Measurements from ENCODE around the gene VOPP1.
"Not testable (repeated sequence)": the region's sequence is repeated elsewhere in the genome, so short reads cannot be mapped to it uniquely, and the experiment has no call there.

Gene VOPP1

GRCh38 chr7:55484241-55484640 is 88.1 kb downstream of the VOPP1 start:
- no peak for DNase-seq

GRCh38 chr7:55483046-55483445 is 89.3 kb downstream of the VOPP1 start:
- DNase-seq, result no peak

GRCh38 chr7:55481155-55481554 is 91.1 kb downstream of the VOPP1 start:
- no peak for DNase-seq

GRCh38 chr7:55478700-55479099 is 93.6 kb downstream of the VOPP1 start:
- no peak for DNase-seq

- DNase-seq, result no peak
Measured at GRCh38 chr7:55477781-55478374, 94.4 kb downstream of the VOPP1 start.

- DNase-seq, result no peak
Measured at GRCh38 chr7:55476852-55477780, 95.2 kb downstream of the VOPP1 start.

- no peak for DNase-seq
Measured at GRCh38 chr7:55475855-55476803, 96.2 kb downstream of the VOPP1 start.

- DNase-seq, result no peak
Measured at GRCh38 chr7:55474944-55475854, 97.1 kb downstream of the VOPP1 start.

GRCh38 chr7:55473932-55474331 is 98.4 kb downstream of the VOPP1 start:
- DNase-seq, result no peak

GRCh38 chr7:55472928-55473725 is 99.2 kb downstream of the VOPP1 start:
- no peak for DNase-seq

- not testable (repeated sequence) for DNase-seq
Measured at GRCh38 chr7:55472406-55472805, 99.9 kb downstream of the VOPP1 start.

GRCh38 chr7:55471594-55471993 is 100.7 kb downstream of the VOPP1 start:
- not testable (repeated sequence) for DNase-seq

- no peak for DNase-seq
Measured at GRCh38 chr7:55470261-55470660, 102.0 kb downstream of the VOPP1 start.

- no peak for DNase-seq
Measured at GRCh38 chr7:55469721-55470120, 102.6 kb downstream of the VOPP1 start.

GRCh38 chr7:55469271-55469681 is 103.0 kb downstream of the VOPP1 start:
- no peak for DNase-seq

- no peak for DNase-seq
Measured at GRCh38 chr7:55468495-55468894, 103.8 kb downstream of the VOPP1 start.

- no peak for DNase-seq
Measured at GRCh38 chr7:55467047-55467593, 105.2 kb downstream of the VOPP1 start.

GRCh38 chr7:55465691-55466090 is 106.6 kb downstream of the VOPP1 start:
- no peak for DNase-seq

- DNase-seq, result no peak
Measured at GRCh38 chr7:55464422-55464821, 107.9 kb downstream of the VOPP1 start.

- no peak for DNase-seq
Measured at GRCh38 chr7:55463686-55464262, 108.5 kb downstream of the VOPP1 start.
